ENCODE results near the gene WDR55. TPM values are rescaled to one million over a fixed set of nuclear protein-coding genes. Genes with fewer than 3 reads are reported as not detected.
A peak's percentile ranks its signal among the peaks of the same experiment; 100 is the strongest.

WDR55 gene
- total and polyA plus RNA-seq, 2 of the 4 experiments (the other 2 are of a cell fraction): 19.0 to 20.4 TPM

GRCh38 chr5:140671472-140672125, 6.9 kb downstream of the WDR55 start:
- Histone ChIP-seq H2BK5ac (ENCODE audit: low read depth, low read length, poor library complexity, severe bottlenecking) (no peak overlapping the region), H4K5ac (ENCODE audit: low read depth, low read length) (no peak overlapping the region), H3K23ac (ENCODE audit: low read depth, low read length) (no peak overlapping the region), H3K79me1 (ENCODE audit: low read depth in 1 of 2, low read length in 2 of 2) (peaks cover 16 to 41% of the 10 kb centered on the region in 2 experiments), H2AK5ac (ENCODE audit: low read depth, low read length) (no peak overlapping the region), H3K4me2 (ENCODE audit: low read depth, low read length) (no peak overlapping the region), H2AFZ (replicated peaks; ENCODE audit: low read length, poor library complexity) (no peak overlapping the region), H3K9me3 (ENCODE audit: control insufficient read depth, insufficient read depth, low read length) (no peaks in the 10 kb centered on the region), H3K4me1 (ENCODE audit: control insufficient read depth, insufficient read depth, low read length) (no peaks in the 10 kb centered on the region; the same call in 1 of the 2 replicates), H2BK20ac (ENCODE audit: low read depth, low read length) (no peak overlapping the region), H2AK9ac (replicated peaks; ENCODE audit: low read depth, low read length, poor library complexity) (peak overlapping the region; percentile 70), H3K4ac (ENCODE audit: low read depth, low read length) (no peak overlapping the region), H3K27ac (ENCODE audit: insufficient read depth, low read length) (no peak overlapping the region), H3K27me3 (ENCODE audit: control insufficient read depth, insufficient read depth, low read length) (no peaks in the 10 kb centered on the region), H3K36me3 (ENCODE audit: control insufficient read depth, insufficient read depth, low read length) (peaks cover 59% of the 10 kb centered on the region), H3K14ac (replicated peaks; ENCODE audit: low read depth, low read length) (no peak overlapping the region), H4K8ac (ENCODE audit: low read depth in 2 of 2, low read length in 2 of 2) (no peak overlapping the region), H4K20me1 (ENCODE audit: insufficient read depth, low read length) (peaks cover 19% of the 10 kb centered on the region), H3K4me3 (ENCODE audit: insufficient read depth, low read depth, low read length) (no peak overlapping the region), H4K91ac (ENCODE audit: insufficient read depth, low read depth, low read length) (no peak overlapping the region), H2BK120ac (ENCODE audit: low read depth, low read length) (no peak overlapping the region), H3K9me1 (ENCODE audit: insufficient read depth, low read length) (peaks cover 17% of the 10 kb centered on the region; the same call in 1 of the 2 replicates), H3K9ac (ENCODE audit: low read depth, low read length) (no peak overlapping the region), H2BK15ac (ENCODE audit: low read depth, low read length) (no peak overlapping the region), H3K56ac (ENCODE audit: extremely low read depth, insufficient read depth, low read length) (no peak overlapping the region), H3K18ac (ENCODE audit: low read depth, low read length) (no peak overlapping the region)
- ChIA-PET CTCF (no interaction called here), POLR2A (ENCODE audit: unreplicated experiment) (no interaction called here)
- ATAC-seq (ENCODE audit: low read depth) (no peak), DNase-seq (no peak)
- no TSS peak for BruUV-seq (replicated peaks)
- WGBS, 2 experiments (ENCODE audit: extremely low coverage in 2 of 2, insufficient read length in 1 of 2): no CpG with 5 or more reads among the region's 7 CpGs
- dilution Hi-C loops (cut with HindIII; ENCODE audit: low sequenced_read_pairs, unreplicated experiment): no loop called here
- in situ Hi-C loops (cut with MboI; ENCODE audit: low sequenced_read_pairs): no loop called here
- TF ChIP-seq MXI1 (IDR thresholded peaks at IDR 0.05; ENCODE audit: borderline replicate concordance, low read depth, low read length): no peak
- no peak for TF ChIP-seq SMC3 (IDR thresholded peaks at IDR 0.05; ENCODE audit: low read depth, low read length)
- no peak for TF ChIP-seq CHD1 (IDR thresholded peaks at IDR 0.05; ENCODE audit: low read depth, low read length)
- no peak for TF ChIP-seq RAD21 (IDR thresholded peaks at IDR 0.05; ENCODE audit: low read length)
- no peak for TF ChIP-seq MAZ (IDR thresholded peaks at IDR 0.05; ENCODE audit: borderline replicate concordance, low read depth, low read length)
- no peak for TF ChIP-seq NFE2L2 (IDR thresholded peaks at IDR 0.05; ENCODE audit: low read depth, low read length)
- TF ChIP-seq CEBPB (IDR thresholded peaks at IDR 0.05; ENCODE audit: low read depth, low read length): no peak
- TF ChIP-seq RCOR1 (IDR thresholded peaks at IDR 0.05; ENCODE audit: insufficient replicate concordance, low read length): no peak
- TF ChIP-seq RFX5 (IDR thresholded peaks at IDR 0.05; ENCODE audit: low read depth, low read length): no peak
- TF ChIP-seq, protein P1, sequence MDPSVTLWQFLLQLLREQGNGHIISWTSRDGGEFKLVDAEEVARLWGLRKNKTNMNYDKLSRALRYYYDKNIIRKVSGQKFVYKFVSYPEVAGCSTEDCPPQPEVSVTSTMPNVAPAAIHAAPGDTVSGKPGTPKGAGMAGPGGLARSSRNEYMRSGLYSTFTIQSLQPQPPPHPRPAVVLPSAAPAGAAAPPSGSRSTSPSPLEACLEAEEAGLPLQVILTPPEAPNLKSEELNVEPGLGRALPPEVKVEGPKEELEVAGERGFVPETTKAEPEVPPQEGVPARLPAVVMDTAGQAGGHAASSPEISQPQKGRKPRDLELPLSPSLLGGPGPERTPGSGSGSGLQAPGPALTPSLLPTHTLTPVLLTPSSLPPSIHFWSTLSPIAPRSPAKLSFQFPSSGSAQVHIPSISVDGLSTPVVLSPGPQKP (IDR thresholded peaks at IDR 0.05; ENCODE audit: borderline replicate concordance, low read depth, low read length): no peak
- no peak for TF ChIP-seq CTCF (conservative IDR thresholded peaks at IDR 0.05; ENCODE audit: low read depth, low read length)
- TF ChIP-seq, protein P2, sequence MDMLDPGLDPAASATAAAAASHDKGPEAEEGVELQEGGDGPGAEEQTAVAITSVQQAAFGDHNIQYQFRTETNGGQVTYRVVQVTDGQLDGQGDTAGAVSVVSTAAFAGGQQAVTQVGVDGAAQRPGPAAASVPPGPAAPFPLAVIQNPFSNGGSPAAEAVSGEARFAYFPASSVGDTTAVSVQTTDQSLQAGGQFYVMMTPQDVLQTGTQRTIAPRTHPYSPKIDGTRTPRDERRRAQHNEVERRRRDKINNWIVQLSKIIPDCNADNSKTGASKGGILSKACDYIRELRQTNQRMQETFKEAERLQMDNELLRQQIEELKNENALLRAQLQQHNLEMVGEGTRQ (IDR thresholded peaks at IDR 0.05; ENCODE audit: low read depth, low read length): no peak
- no peak; the same call in 1 of the 2 replicates for TF ChIP-seq POLR2A (IDR thresholded peaks at IDR 0.05; ENCODE audit: low read depth, low read length)
- TF ChIP-seq MAFK (IDR thresholded peaks at IDR 0.05; ENCODE audit: low read depth, low read length): no peak
- intact Hi-C loops (cut with micrococcal nuclease): no loop called here
